ENCODE measurements around the gene SLAMF6.

DNA sequence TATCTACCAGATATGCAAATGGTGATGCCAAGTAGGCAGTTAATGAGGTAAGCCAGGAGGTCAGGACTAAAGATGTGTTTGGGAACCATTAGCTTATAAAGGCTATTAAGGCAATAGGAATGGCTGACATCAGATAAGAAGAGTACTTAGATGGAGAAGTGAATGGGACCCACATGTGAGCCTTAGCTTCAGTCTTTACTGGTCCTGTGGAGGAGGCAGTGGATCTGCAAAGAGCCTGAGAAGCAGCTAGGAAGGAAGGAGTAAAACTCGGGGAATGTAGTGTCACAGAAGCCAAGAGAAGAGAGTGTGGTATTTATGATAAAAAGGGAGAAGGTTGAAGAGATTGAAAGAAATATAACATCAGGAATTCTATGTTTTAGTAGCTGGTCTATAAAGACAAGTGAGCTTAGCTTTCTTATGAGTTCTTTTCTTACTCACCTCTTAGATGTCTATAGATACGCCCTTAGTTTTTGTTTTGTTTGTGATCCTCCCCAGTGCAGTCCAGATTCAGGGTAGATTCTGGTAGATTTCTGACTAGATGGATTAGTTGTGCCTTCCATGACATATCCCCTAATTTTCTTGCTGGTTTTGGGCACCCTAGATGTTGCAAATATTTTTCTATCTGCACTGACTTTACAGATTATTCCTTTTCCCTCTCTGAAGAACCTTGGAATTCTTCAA, 39.4 kb downstream of the SLAMF6 start:
- TF ChIP-seq, protein P1, sequence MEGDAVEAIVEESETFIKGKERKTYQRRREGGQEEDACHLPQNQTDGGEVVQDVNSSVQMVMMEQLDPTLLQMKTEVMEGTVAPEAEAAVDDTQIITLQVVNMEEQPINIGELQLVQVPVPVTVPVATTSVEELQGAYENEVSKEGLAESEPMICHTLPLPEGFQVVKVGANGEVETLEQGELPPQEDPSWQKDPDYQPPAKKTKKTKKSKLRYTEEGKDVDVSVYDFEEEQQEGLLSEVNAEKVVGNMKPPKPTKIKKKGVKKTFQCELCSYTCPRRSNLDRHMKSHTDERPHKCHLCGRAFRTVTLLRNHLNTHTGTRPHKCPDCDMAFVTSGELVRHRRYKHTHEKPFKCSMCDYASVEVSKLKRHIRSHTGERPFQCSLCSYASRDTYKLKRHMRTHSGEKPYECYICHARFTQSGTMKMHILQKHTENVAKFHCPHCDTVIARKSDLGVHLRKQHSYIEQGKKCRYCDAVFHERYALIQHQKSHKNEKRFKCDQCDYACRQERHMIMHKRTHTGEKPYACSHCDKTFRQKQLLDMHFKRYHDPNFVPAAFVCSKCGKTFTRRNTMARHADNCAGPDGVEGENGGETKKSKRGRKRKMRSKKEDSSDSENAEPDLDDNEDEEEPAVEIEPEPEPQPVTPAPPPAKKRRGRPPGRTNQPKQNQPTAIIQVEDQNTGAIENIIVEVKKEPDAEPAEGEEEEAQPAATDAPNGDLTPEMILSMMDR (IDR thresholded peaks at IDR 0.05), result no peak
- no peak for TF ChIP-seq POLR2A (IDR thresholded peaks at IDR 0.05)
